IPS DF 6.9 (cell line): Measurements from ENCODE around the gene CELA1.

ENCODE experiments used
- DNase-seq: peaks from one replicate; pipeline ENCODE4 v3.0.0-alpha.2; 2013; ENCODE audit warnings: low read depth, low spot score
- H3K27ac ChIP-seq: one replicate; pipeline ENCODE4 v1.5.1; 2013; ENCODE audit warnings: low read length, control low read depth
- H3K27me3 ChIP-seq: 2 replicates; pipeline ENCODE4 v1.6.1; 2013; ENCODE audit warnings: mild to moderate bottlenecking, low read length; ENCODE audit not compliant: control insufficient read depth, insufficient read depth
- H3K36me3 ChIP-seq: 2 replicates; pipeline ENCODE4 v1.6.1; 2013; ENCODE audit warnings: low read length; ENCODE audit not compliant: control insufficient read depth, insufficient read depth
- H3K4me1 ChIP-seq: 2 replicates; pipeline ENCODE4 v1.6.1; 2013; ENCODE audit warnings: low read length; ENCODE audit not compliant: control insufficient read depth, insufficient read depth
- H3K4me3 ChIP-seq: 2 replicates; pipeline ENCODE4 v1.5.1; 2013; ENCODE audit warnings: mild to moderate bottlenecking, low read length
- H3K9me3 ChIP-seq: 2 replicates; pipeline ENCODE4 v1.6.1; 2013; ENCODE audit warnings: low read length, inconsistent platforms; ENCODE audit not compliant: control insufficient read depth, insufficient read depth
- WGBS: extraction: QIAGEN DNeasy Blood & Tissue Kit; methylation state at CpG from one replicate; pipeline ENCODE4 v1.1.7; 2013; ENCODE audit warnings: mixed read lengths, missing lambda C conversion rate; ENCODE audit not compliant: insufficient read length, insufficient coverage; 5-methylcytosine and 5-hydroxymethylcytosine counted together

The CELA1 gene

GRCh38 chr12:51346581-51346980 lies at the start of gene CELA1:
TSS of gene CELA1 (minus strand) at chr12:51346679. CDS start at chr12:51346638, 41 bp downstream.
- DNase-seq = no peak
- Histone ChIP-seq H3K27ac (no peak within 1 kb of the TSS), H3K4me3 (no peak within 1 kb of the TSS), H3K27me3 (no peaks in the 10 kb centered on the region), H3K36me3 (no peaks in the 10 kb centered on the region), H3K9me3 (no peaks in the 10 kb centered on the region), H3K4me1 (0 out of 2 replicates have a peak, but pooled peaks cover 2% of the 10 kb centered on the region)
- WGBS = no CpG with 5 or more reads among the region's 3 CpGs

- no peaks in the 10 kb centered on the region for H3K9me3 ChIP-seq
- 0 out of 2 replicates have a peak, but pooled peaks cover 1% of the 10 kb centered on the region for H3K4me1 ChIP-seq
- no peaks in the 10 kb centered on the region for H3K27me3 ChIP-seq
- no peak for DNase-seq
- no peak overlapping the region for H3K4me3 ChIP-seq
- H3K27ac ChIP-seq = no peak overlapping the region
- no CpG with 5 or more reads among the region's 8 CpGs for WGBS
- H3K36me3 ChIP-seq = 0 out of 2 replicates have a peak, but pooled peaks cover 3% of the 10 kb centered on the region
Observed at GRCh38 chr12:51395283-51396230, 49.1 kb upstream of the CELA1 start.

- Histone ChIP-seq H3K9me3 (no peaks in the 10 kb centered on the region), H3K4me1 (0 out of 2 replicates have a peak, but pooled peaks cover 2% of the 10 kb centered on the region), H3K27ac (no peak overlapping the region), H3K27me3 (no peaks in the 10 kb centered on the region), H3K36me3 (0 out of 2 replicates have a peak, but pooled peaks cover 3% of the 10 kb centered on the region), H3K4me3 (no peak overlapping the region)
- no CpG with 5 or more reads among the region's 14 CpGs for WGBS
- no peak for DNase-seq
Observed at GRCh38 chr12:51393676-51394545, 47.4 kb upstream of the CELA1 start.

GRCh38 chr12:51392556-51393237 lies 46.2 kb upstream of the CELA1 start:
- DNase-seq = no peak
- Histone ChIP-seq H3K36me3 (0 out of 2 replicates have a peak, but pooled peaks cover 3% of the 10 kb centered on the region), H3K4me3 (peak overlapping the region; percentile 79; the same call in 1 of the 2 replicates), H3K9me3 (no peaks in the 10 kb centered on the region), H3K27me3 (no peaks in the 10 kb centered on the region), H3K4me1 (peaks cover 4% of the 10 kb centered on the region), H3K27ac (no peak overlapping the region)
- WGBS = no CpG with 5 or more reads among the region's 22 CpGs

GRCh38 chr12:51391283-51392123 lies 45.0 kb upstream of the CELA1 start, which contains the start of gene GALNT6:
TSS of gene GALNT6 (minus strand) at chr12:51391406. CDS start at chr12:51379781, 11,625 bp downstream.
- no CpG with 5 or more reads among the region's 73 CpGs for WGBS
- H3K27me3 ChIP-seq = no peaks in the 10 kb centered on the region
- H3K9me3 ChIP-seq = no peaks in the 10 kb centered on the region
- H3K4me1 ChIP-seq = peaks cover 4% of the 10 kb centered on the region
- peak; percentile 55 for DNase-seq
- H3K27ac ChIP-seq = no peak within 1 kb of the TSS
- H3K4me3 ChIP-seq = peak within 1 kb of the TSS; percentile 79
- H3K36me3 ChIP-seq = 0 out of 2 replicates have a peak, but pooled peaks cover 3% of the 10 kb centered on the region

- Histone ChIP-seq H3K27ac (no peak overlapping the region), H3K4me1 (peaks cover 4% of the 10 kb centered on the region), H3K36me3 (0 out of 2 replicates have a peak, but pooled peaks cover 3% of the 10 kb centered on the region), H3K4me3 (peak overlapping the region; percentile 79; the same call in 1 of the 2 replicates), H3K9me3 (no peaks in the 10 kb centered on the region), H3K27me3 (no peaks in the 10 kb centered on the region)
- WGBS = no CpG with 5 or more reads among the region's 8 CpGs
- DNase-seq = no peak
Observed at GRCh38 chr12:51390891-51391282, 44.4 kb upstream of the CELA1 start.

GRCh38 chr12:51390457-51390856 lies 44.0 kb upstream of the CELA1 start:
- H3K27ac ChIP-seq = no peak overlapping the region
- WGBS = no CpG with 5 or more reads among the region's 6 CpGs
- H3K4me3 ChIP-seq = no peak overlapping the region; the same call in 1 of the 2 replicates
- no peak for DNase-seq
- H3K9me3 ChIP-seq = no peaks in the 10 kb centered on the region
- 0 out of 2 replicates have a peak, but pooled peaks cover 3% of the 10 kb centered on the region for H3K36me3 ChIP-seq
- peaks cover 4% of the 10 kb centered on the region for H3K4me1 ChIP-seq
- H3K27me3 ChIP-seq = no peaks in the 10 kb centered on the region

GRCh38 chr12:51389302-51389999 lies 43.0 kb upstream of the CELA1 start:
- DNase-seq = no peak
- WGBS = no CpG with 5 or more reads among the region's 2 CpGs
- no peaks in the 10 kb centered on the region for H3K27me3 ChIP-seq

GRCh38 chr12:51388846-51389245 lies 42.4 kb upstream of the CELA1 start:
- Histone ChIP-seq H3K36me3 (0 out of 2 replicates have a peak, but pooled peaks cover under 1% of the 10 kb centered on the region), H3K9me3 (no peaks in the 10 kb centered on the region), H3K4me3 (no peak overlapping the region), H3K27ac (no peak overlapping the region), H3K4me1 (peaks cover 6% of the 10 kb centered on the region), H3K27me3 (no peaks in the 10 kb centered on the region)
- no CpG with 5 or more reads among the region's 5 CpGs for WGBS
- DNase-seq = no peak

More at GRCh38 chr12:51389302-51389999, 43.0 kb upstream of the CELA1 start:
- Histone ChIP-seq H3K36me3 (0 out of 2 replicates have a peak, but pooled peaks cover 3% of the 10 kb centered on the region), H3K4me3 (no peak overlapping the region), H3K4me1 (peaks cover 4% of the 10 kb centered on the region), H3K9me3 (no peaks in the 10 kb centered on the region), H3K27ac (no peak overlapping the region)
